ENCODE measurements around the gene KLHL7.

Gene KLHL7
- total RNA-seq, result 15.9 to 34.1 reads per million in 2 donors

- DNase-seq, result peak; percentile 97
These were observed at the start of gene KLHL7 for GRCh38 chr7:23105644-23106056. TSS of gene KLHL7 (plus strand) at chr7:23105785. CDS start at chr7:23106027, 242 bp downstream.

- no peak for DNase-seq
These were observed 47.0 kb upstream of the KLHL7 start for GRCh38 chr7:23058408-23059096.

GRCh38 chr7:23061327-23061726 is 44.3 kb upstream of the KLHL7 start:
- no peak for DNase-seq

- DNase-seq, result no peak
These were observed 43.1 kb upstream of the KLHL7 start for GRCh38 chr7:23062452-23062851.

GRCh38 chr7:23065974-23066373 is 39.6 kb upstream of the KLHL7 start:
- no peak for DNase-seq

- no peak for DNase-seq
These were observed 38.3 kb upstream of the KLHL7 start for GRCh38 chr7:23067271-23067670.

- DNase-seq, result no peak
These were observed 33.5 kb upstream of the KLHL7 start for GRCh38 chr7:23072048-23072447.

GRCh38 chr7:23072922-23073321 is 32.7 kb upstream of the KLHL7 start:
- DNase-seq, result no peak

- no peak for DNase-seq
These were observed 30.9 kb upstream of the KLHL7 start for GRCh38 chr7:23074443-23075261.

GRCh38 chr7:23075571-23075970 is 30.0 kb upstream of the KLHL7 start:
- DNase-seq, result no peak

- DNase-seq, result no peak
These were observed 28.8 kb upstream of the KLHL7 start for GRCh38 chr7:23076772-23077171.

- DNase-seq, result no peak
These were observed 12.5 kb upstream of the KLHL7 start for GRCh38 chr7:23093111-23093510.

- no peak for DNase-seq
These were observed 12.0 kb upstream of the KLHL7 start for GRCh38 chr7:23093546-23093945.

- DNase-seq, result no peak
These were observed 8.9 kb upstream of the KLHL7 start for GRCh38 chr7:23096518-23097290.

GRCh38 chr7:23098029-23098428 is 7.6 kb upstream of the KLHL7 start:
- DNase-seq, result no peak

GRCh38 chr7:23098460-23098859 is 7.1 kb upstream of the KLHL7 start:
- no peak for DNase-seq

- DNase-seq, result no peak
These were observed 4.9 kb upstream of the KLHL7 start for GRCh38 chr7:23100697-23101096.

GRCh38 chr7:23105086-23105643 is 420 bp upstream of the KLHL7 start:
- no peak for DNase-seq

GRCh38 chr7:23106057-23106822 is 655 bp downstream of the KLHL7 start:
- peak; percentile 35 for DNase-seq

- DNase-seq, result no peak
These were observed 1.5 kb downstream of the KLHL7 start for GRCh38 chr7:23106823-23107663.

GRCh38 chr7:23107781-23108180 is 2.2 kb downstream of the KLHL7 start:
- no peak for DNase-seq

All from T-helper 9 cell (primary cell).